H1 (cell line): ENCODE results near the gene CACNA1B. TPM values are rescaled to one million over a fixed set of nuclear protein-coding genes. Genes with fewer than 3 reads are reported as not detected.

Source experiments
- CHD7 ChIP-seq: fragments of 300-600 bp; sonication (generic); IDR thresholded peaks from 2 replicates; pipeline ENCODE4 v1.7.1; 2012; ENCODE audit warnings: low read length, moderate library complexity, mild to moderate bottlenecking, inconsistent platforms; ENCODE audit not compliant: insufficient replicate concordance
- polyA plus RNA-seq, 7 experiments: library from polyadenylated mRNA; depleted of rRNA in 3 of 7; stranded (reverse) in 5 of 7; unstranded in 2 of 7; fragments of >200 nt in 5 of 7; fragments of 200-250 nt in 2 of 7; gene quantifications; 1 replicate in 5 of 7; 2 replicates in 1 of 7; 4 replicates in 1 of 7; pipeline versions ENCODE4 v1.2.1 to v1.2.3, GENCODE V29; 2011 to 2013; ENCODE audit warnings: missing spikeins in 2 of 7, mixed read lengths in 2 of 7
- total RNA-seq: library from RNA; stranded (reverse); fragmentation: NEBNext Ultra II Directional; extraction: Animal tissue kit (Norgen Biotek cat#: 25700); gene quantifications from 2 replicates; pipeline ENCODE4 v1.2.1, GENCODE V29; 2021

CACNA1B gene
- total and polyA plus RNA-seq, 2 of the 8 experiments (the other 6 are each of a cell fraction or from before 2014, with no cell fraction given): 1.5 to 5.7 TPM

GRCh38 chr9:137972988-137973470 lies 95.4 kb downstream of the CACNA1B start (continued):
- no peak for TF ChIP-seq CHD7
- TF ChIP-seq, all 59 proteins: peak for 0
